ENCODE results near the gene USP7.

DNA sequence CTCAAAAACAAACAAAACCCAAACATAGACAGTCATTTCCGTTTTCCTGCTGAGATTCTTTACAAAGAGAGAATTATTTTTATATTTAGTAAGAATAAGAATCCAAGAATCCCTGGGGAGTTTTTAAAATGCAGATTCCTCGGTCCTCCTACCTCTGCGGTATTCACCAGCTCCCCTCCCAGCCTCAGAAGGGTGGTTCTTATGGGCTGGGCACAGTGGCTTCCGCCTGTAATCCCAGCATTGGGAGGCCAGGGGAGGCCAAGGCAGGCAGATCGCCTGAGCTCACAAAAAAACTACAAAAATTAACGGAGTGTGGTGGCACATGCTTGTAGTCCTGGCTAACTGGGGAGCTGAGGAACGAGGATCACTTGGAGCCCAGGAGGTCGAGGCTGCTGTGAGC, 26.7 kb upstream of the USP7 start:
- no peak for TF ChIP-seq EZH2 (IDR thresholded peaks at IDR 0.05; ENCODE audit: insufficient read depth, poor library complexity, severe bottlenecking)
- TF ChIP-seq EZH2phosphoT487 (IDR thresholded peaks at IDR 0.05; ENCODE audit: insufficient read depth, low read depth), result no peak

All from GM23248 (cell line).